Glomerular visceral epithelial cell (primary cell): Measurements from ENCODE around the gene SLC6A4.
"Not testable (repeated sequence)": the region's sequence is repeated elsewhere in the genome, so short reads cannot be mapped to it uniquely, and the experiment has no call there.

Experiments used
- DNase-seq: peaks from one replicate; pipeline ENCODE4 v3.0.0-alpha.2; 2016; ENCODE audit errors: extremely low spot score

SLC6A4 gene

DNA sequence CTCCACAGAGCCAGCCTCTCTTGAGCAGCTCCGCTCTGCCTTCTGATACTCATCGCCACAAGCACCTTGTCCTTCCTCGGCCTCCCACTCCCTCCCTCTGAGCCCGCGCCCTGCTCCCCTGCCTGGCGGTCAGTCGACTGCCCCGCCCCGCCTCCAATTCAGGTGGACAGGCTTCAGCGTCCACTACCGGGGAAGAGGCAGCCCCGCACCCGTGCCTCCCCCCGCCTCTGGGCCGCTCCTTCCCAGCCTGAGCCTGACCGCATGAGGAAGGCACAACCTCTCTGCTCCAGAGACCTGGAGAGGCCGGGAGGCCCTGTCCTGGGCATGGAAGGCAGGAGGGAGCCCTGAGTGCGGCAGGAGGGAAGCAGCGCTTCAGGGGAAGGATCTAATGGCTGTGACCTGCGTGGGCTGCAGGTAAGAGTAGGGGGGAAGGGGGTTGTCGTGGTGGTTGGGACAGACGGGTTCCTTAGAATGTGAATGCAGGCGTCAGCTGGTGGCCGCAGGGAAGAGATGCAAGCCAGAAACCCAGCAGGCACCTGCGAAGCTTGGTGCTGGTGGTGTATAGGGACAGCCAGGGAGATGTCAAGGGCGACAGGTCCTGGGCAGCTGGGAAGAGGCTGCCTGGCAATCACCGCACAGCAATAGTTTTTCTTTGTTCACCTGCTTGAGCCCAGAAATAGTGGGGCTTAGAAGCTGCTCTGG, 3.0 kb upstream of the SLC6A4 start:
- DNase-seq: no peak

- DNase-seq: no peak
Observed at GRCh38 chr17:30238003-30238344, 2.5 kb upstream of the SLC6A4 start.

- no peak for DNase-seq
Observed at GRCh38 chr17:30237296-30238002, 2.0 kb upstream of the SLC6A4 start.

DNA sequence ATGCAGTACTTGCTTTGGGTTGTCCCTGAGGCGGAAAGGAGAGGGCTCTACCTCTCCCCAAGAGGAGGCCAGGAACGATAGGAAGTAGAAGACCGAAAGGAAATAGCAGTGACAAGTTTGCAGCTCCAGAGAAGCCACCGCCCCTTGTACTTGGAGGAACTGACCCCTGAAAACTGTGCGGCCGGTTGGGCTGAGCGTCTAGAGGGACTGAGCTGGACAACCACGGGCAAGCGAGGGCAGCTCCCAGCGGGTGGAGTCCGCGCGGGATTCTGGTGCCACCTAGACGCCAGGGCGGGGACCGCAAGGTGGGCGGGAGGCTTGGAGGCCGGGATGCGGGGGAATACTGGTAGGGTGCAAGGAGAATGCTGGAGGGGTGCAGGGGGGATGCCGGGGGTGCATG, 1.3 kb upstream of the SLC6A4 start:
- peak; percentile 61 for DNase-seq

GRCh38 chr17:30236297-30236624, 764 bp upstream of the SLC6A4 start:
- DNase-seq: no peak

- peak; percentile 23 for DNase-seq
Observed at GRCh38 chr17:30234964-30235363, 533 bp downstream of the SLC6A4 start.

DNA sequence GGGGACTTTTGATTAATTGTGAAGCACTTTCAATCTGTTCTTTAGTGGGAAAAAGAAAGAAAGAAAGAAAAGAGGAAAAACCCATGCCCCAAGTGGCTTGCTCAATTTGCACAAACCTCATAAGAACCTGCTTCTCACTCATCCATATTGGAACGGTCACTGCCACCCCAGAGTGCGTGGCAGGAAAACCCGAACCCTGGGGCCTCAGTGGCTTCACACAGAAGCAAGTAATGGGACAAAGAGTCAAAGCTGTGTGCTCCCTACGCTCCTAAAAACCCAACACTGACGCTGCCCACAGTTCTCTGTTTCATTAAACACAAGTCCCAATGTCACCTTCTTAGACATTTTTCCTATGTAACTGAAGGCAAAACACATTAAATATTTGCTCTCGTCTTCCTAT, 1.2 kb downstream of the SLC6A4 start:
- DNase-seq: no peak

- DNase-seq: no peak
Observed at GRCh38 chr17:30232824-30233427, 2.6 kb downstream of the SLC6A4 start.

- DNase-seq: no peak
Observed at GRCh38 chr17:30232015-30232823, 3.3 kb downstream of the SLC6A4 start.

DNA sequence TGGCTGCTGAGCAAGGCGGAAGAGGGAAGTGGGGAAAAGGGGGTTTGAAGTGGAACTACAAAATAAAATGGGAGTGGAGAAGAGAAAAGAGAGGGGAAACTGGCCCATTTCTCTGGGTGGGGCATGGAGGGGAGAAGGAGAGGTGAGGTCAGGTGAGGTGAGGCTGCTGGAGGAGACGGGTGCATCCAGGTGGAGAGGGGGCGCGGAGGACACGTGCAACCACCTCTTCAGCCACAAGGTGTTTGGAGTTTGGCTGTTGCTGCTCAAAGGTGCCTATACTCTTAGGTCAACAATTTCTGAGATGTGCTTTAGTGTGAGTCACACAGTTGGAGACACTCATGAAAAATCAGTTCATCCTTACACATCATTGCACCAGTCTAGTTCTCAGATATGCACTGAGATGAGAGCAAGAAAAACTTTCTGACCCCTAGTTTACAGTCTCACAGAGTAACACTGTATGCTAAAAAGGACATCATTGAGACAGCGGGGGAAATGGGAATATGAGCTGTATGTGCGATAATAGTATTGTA, 4.8 kb downstream of the SLC6A4 start:
- DNase-seq: no peak

GRCh38 chr17:30230009-30230408, 5.5 kb downstream of the SLC6A4 start:
- DNase-seq: not testable (repeated sequence)

DNA sequence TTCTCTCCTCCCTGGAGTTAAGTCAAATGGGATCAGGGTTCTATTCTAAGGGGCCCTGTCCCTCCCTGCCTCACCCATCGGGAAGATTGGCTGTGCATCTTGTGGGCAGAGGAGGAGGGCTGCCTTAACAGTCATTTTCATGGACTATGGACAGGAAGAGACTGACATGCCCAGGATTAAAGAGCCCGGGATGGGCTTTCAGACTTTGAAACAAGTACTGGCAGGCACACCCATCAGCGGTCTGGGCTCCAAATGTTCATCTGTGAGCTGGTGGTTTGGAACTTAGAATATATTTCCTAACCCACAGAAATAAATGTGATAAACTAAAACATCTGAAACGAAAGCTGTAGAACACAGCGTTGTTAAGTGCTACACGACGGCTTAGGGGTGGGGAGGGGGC, 6.5 kb downstream of the SLC6A4 start:
- DNase-seq: no peak

GRCh38 chr17:30228011-30228410, 7.5 kb downstream of the SLC6A4 start:
- DNase-seq: no peak

- DNase-seq: no peak
Observed at GRCh38 chr17:30226878-30227277, 8.6 kb downstream of the SLC6A4 start.

DNA sequence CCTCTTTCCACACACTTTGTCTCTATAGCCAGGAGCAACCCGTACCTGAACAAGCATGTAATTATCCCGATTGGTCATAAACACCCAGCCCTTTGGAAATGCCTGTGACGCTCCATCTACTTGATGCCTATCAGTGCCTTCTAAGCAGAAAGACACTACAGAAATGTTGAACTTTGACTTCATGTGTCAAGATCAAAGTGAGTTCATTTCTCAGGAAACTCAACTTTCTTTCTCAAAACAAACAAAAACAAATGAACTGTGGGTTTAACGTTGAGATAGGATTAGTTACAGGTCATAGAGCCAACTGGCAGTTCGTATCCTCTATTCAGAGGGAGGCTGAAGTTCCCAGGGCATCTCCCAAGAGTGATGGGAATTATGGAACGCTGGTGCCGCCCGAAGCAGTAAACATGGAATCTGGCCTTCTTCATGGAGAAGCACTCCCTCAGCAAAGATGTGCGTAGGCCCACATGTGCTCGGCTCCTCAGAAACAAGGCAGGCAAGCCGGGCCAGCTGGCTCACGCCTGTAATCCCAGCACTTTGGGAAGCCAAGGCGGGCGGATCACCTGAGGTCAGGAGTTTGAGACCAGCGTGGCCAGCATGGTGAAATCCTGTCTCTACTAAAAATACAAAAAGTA, 9.5 kb downstream of the SLC6A4 start:
- DNase-seq: no peak

GRCh38 chr17:30225112-30225511, 10.4 kb downstream of the SLC6A4 start:
- no peak for DNase-seq

GRCh38 chr17:30224419-30224960, 11.0 kb downstream of the SLC6A4 start:
- no peak for DNase-seq

- no peak for DNase-seq
Observed at GRCh38 chr17:30222721-30223175, 12.7 kb downstream of the SLC6A4 start.

DNA sequence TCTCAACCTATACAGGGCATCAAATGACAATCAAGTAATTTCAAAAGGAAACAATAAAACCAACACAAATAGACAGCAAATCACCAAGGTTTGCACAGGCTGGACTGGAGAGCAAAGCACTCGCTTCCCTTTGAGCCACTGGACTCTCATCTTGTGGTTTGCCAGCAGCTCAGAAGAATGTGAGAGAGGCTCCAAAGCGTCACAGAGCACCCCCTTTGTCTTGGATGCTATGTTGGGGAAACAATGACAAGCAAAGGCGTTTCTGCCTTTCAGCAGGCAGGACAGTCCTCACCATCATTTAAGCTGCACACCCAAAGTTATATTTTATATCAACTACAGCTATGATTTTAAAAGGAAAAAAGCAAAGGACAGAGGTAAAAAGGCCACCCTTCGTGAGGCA, 13.2 kb downstream of the SLC6A4 start:
- no peak for DNase-seq

- no peak for DNase-seq
Observed at GRCh38 chr17:30221346-30221745, 14.2 kb downstream of the SLC6A4 start.

DNA sequence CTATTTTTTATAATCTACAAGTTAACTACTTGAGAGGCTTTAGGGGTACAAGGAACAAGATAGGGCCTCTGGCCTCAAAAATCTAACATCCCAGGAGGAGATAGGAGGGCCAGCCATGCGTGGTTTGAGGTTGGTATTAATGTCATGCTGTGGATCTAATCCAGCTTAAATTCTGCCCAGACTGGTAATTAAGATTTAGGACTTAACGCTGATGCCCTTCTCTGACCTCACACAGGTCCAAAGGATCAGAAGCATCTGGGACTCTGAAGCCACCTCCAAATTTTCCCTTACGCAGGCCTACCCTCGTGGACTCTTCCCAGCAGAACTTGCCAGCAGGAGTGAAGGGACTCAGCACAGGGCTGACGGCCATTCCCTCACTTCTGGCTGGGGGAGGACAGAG, 15.1 kb downstream of the SLC6A4 start:
- DNase-seq: no peak
